NCI-H460 (cell line): Measurements from ENCODE around the gene KCNT1. TPM values are rescaled to one million over a fixed set of nuclear protein-coding genes. Genes with fewer than 3 reads are reported as not detected.

Experiments
- DNase-seq: peaks from one replicate; pipeline ENCODE4 v3.0.0-alpha.2; 2016; ENCODE audit warnings: low read depth; ENCODE audit errors: extremely low read depth
- total RNA-seq: library from RNA; depleted of rRNA; stranded (reverse); fragments of >200 nt; shearing (Covaris generic); gene quantifications from 2 replicates; pipeline ENCODE4 v1.2.3, GENCODE V29; 2014

The KCNT1 gene
- total RNA-seq, 1 experiment from 2014 or later: not detected

- DNase-seq: no peak
Measured at GRCh38 chr9:135743546-135744332, 41.8 kb downstream of the KCNT1 start.

DNA sequence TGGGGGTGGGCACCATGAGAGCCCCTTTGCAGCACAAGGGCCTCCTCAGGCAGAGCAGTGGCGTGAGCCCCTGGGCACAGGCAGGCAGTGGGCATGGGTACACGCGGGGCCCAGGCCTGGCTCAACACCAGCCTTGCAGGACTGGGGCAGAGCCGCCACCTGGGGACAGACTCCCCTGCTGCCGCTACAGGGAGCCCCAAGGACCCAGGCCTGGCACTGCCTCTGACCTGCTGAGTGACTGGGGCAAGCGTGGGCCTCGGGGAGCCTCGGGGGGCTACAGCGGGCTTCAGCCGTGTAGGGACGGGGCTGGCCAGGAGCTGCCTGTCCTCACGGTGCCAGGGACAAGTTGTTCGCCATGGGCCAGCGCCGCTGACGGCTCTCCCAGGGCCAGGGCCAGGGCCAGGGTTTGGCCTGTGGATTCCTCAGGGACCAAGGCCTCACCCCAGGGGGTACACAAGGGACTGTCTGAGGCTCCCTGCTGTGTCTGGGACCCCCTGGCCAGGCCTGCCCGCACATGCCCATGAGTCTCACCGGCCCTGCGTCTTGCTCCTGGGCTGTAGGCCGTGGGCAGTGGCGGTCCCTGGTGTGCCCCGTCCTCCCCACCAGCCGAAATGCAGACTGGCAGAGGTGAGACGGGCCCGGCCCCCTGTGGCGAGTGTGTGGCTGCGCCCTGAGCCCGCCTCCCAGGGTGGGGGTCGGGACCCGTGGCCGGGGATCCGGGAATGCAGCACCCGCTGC is 42.5 kb downstream of the KCNT1 start:
- DNase-seq: no peak

DNA sequence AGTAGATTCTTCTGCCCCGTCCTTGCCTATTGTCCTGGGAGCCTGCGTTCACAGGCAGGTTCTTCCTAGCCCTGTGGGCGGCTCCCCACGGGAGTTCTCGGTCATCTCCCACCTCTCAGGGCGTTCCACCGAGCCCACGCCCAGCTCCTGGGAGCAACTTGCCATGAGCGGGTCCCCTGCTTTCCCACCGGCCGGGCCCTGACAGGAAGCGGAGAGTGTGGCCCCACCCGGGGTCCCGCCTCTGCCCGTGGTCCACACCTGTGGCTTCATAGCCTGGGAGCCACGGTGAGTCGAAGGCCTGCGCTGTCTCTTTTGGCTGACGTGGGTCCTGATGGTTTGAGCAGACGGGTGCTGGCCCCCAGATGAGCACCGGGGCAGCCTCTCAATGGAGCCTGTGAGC is 43.2 kb downstream of the KCNT1 start:
- DNase-seq: no peak

- DNase-seq: no peak
Measured at GRCh38 chr9:135745686-135746324, 43.8 kb downstream of the KCNT1 start.

DNA sequence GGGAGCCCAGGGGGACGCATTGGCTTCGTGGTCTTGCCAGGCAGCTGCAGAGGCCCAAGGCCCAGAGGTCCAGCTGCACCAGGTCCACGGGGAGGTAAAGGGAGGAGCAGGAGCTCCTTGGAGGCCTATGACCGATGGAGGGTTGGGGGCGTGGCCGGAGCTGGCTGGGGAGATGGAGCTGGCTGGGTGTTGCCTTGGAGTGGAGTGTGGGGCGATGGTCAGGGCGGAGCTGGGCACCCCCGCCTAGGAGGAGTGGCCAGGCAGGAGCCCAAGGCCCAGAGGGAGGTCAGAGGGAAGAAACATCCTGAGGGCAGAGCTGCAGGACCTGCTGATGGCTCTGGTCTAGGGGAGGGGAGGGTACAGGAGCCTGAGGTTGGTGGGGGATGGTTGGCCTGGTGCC is 44.6 kb downstream of the KCNT1 start:
- DNase-seq: no peak

DNA sequence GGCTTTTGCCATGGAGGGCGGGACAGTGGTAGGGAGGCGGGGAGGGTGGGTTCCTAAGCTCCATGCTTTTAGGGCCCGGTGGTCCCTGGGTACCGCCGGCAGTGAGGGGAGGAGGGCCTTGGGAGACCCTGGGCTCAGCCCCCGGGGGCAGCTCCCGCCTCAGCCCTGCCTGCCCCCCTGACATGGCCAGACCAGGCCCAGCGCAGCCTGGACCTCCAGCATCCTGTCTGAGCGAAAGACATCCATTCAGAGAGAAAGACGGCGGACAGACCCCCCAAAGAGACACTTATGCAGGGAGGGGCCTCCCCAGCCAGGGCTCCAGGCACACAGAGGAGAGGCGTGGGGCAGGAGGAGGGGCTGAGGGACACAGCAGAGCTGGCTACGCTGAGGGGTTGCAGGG is 45.3 kb downstream of the KCNT1 start:
- no peak for DNase-seq

DNA sequence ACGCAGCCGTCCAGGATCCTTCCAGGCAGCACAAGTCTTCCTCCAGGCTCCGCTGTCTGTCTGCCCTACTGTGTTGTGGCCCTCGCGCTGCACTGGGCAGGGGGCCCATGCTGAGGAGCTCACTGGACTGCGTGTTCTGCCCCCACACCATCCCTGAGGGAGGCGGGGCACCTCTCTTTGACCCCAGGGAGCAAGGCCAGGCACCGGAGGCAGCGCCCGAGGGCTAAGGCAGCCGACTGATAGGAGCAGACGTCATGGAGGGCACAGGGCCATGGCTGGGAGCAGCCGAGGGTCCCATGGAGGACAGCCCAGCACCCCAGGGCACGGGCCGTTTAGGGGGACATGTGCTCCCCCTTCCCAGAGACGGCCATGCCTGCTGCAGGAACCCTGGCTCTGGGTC is 46.7 kb downstream of the KCNT1 start:
- DNase-seq: no peak

- DNase-seq: no peak
Measured at GRCh38 chr9:135749171-135750045, 47.4 kb downstream of the KCNT1 start.

- no peak for DNase-seq
Measured at GRCh38 chr9:135750786-135751185, 48.8 kb downstream of the KCNT1 start.

GRCh38 chr9:135751501-135751900 is 49.5 kb downstream of the KCNT1 start:
- DNase-seq: no peak

DNA sequence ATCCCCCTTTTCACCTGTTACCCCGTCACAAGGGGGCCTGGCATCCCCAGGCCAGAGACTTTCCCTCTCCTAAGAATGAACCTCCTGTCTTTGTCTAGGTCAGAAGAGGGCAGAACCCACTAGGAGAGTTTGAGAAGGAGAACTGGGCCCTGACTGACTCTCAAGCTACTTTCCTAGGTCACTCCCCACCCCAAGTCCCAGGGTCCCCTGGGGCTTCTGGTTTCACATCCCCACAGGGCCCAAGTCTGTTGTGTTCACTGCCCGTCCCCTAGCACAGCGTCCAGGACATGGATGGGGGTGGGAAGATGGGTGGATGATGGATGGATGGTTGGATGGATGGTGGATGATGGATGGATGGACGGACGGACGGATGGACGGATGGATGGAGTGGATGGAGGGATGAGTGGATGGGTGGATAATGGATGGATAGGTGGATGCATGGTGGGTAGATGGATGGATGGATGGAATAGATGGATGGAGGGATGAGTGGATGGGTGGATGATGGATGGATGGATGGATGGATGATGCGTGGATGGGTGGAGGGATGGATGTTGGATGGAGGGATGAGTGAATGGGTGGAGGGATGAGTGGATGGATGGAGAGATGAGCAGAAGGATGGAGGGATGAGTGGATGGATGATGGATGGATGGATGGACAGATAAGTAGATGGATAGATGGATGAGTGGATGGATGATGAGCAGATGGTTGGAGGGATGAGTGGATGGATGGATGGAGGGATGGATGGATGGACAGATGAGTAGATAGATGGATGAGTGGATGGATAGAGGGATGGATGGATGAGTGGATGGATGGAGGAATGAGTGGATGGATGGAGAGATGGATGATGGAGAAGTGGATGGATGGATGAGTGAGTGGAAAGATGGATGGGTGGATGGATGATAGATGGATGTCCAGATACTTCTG is 50.6 kb downstream of the KCNT1 start:
- DNase-seq: no peak

DNA sequence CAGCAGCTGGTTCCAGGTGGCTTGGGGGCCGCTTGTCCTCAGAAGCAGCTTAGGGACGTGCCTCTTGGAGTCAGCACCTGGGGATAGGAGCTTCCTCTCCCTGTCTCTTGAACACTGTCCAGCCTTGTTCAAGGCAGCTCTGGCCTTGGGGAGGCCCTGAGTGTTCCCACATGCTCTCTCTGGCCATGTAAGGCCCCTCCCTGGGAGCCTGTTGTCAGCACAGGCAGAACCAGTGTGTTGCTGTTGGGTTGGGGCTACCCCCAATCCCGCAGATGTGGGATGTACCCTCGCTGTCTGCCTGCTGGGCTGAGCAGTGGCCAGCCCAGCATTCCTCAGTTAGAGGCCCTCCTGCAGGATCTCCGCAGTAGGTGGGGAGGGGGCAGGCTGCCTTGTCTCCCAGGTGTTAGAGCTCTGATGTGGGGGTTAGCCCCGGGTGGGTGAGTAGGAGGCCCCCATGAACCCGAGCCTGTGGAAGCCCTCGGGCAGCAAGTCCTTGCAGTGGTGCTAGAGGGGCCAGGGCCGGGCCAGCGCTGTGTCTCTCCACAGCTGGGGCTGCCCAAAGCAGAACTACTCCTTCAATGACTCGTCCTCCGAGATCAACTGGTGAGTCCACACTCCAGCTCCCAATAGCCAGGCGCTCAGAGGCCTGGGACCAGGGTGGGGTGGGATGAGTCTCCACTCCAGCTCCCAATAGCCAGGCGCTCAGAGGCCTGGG is 51.6 kb downstream of the KCNT1 start:
- no peak for DNase-seq

GRCh38 chr9:135756576-135756975 is 54.6 kb downstream of the KCNT1 start:
- DNase-seq: no peak

DNA sequence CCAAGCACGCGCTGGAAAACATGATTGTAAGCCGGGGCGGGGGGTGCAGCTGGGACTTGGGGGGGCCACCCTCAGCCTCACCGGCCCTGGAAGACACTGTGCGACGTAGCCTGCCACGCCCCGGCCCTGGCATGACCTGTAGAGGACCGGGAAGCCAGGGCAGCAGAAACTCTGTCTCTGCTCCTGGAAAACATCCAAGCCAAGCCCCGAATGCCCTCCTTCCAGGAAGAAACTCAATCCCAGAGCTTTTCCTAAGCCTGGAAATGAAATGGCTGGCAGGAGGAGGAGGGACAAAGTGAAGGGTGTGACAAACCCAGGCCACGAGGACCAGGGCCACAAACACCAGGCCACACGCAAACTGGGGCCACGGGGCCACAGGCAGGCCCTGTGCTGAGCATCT is 55.4 kb downstream of the KCNT1 start:
- DNase-seq: no peak

GRCh38 chr9:135758056-135758455 is 56.1 kb downstream of the KCNT1 start:
- DNase-seq: no peak

DNA sequence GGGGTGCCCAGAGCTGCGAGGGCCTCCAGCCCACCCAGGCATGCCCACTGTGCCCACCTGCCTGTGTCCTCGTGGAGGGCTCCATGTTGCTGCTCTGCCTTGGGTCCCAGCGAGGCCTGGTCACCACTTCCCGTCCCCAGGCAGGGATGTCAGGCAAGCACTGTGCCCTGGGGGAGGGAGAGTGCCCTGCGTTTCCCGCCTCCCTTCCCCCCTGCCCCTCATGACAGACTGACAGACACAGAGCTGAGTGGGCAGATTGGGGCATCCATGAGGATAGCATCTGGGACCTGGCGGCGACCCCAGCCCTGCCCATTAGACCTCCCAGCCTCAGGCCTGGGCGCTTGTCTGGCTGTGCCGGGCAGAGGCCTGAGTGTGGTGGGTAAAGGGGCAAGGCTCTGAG is 56.9 kb downstream of the KCNT1 start:
- no peak for DNase-seq

- DNase-seq: no peak
Measured at GRCh38 chr9:135759676-135760300, 57.8 kb downstream of the KCNT1 start.

GRCh38 chr9:135760465-135760864 is 58.5 kb downstream of the KCNT1 start:
- no peak for DNase-seq
